Endometrial microvascular endothelial cells (primary cell): ENCODE results near the gene TBX2. TPM values are rescaled to one million over a fixed set of nuclear protein-coding genes. Genes with fewer than 3 reads are reported as not detected.

ENCODE experiments used
- in situ Hi-C: cut with HindIII; loops from 2 replicates; pipeline ENCODE4 v1.10.0; 2017; ENCODE audit warnings: low sequenced_read_pairs, low pct_unique_long_range_greater_than_20kb; ENCODE audit errors: inconsistent ontology term
- total RNA-seq: library from RNA; depleted of rRNA; stranded (reverse); fragments of >200 nt; gene quantifications from one replicate; pipeline ENCODE4 v1.2.3, GENCODE V29; 2015; ENCODE audit errors: inconsistent ontology term

The TBX2 gene
- total RNA-seq, 1 donor from 2014 or later: 0.19 TPM

- in situ Hi-C loops: no loop called here
Observed at GRCh38 chr17:61396586-61397085, 3.0 kb upstream of the TBX2 start.

- in situ Hi-C loops: no loop called here
Observed at GRCh38 chr17:61397086-61397842, 2.4 kb upstream of the TBX2 start.

GRCh38 chr17:61398721-61399130, 917 bp upstream of the TBX2 start:
- in situ Hi-C loops: no loop called here

GRCh38 chr17:61400066-61400716, 548 bp downstream of the TBX2 start:
- in situ Hi-C loops: no loop called here

- in situ Hi-C loops: no loop called here
Observed at GRCh38 chr17:61400717-61401388, 1.2 kb downstream of the TBX2 start.

GRCh38 chr17:61401389-61402072, 1.9 kb downstream of the TBX2 start:
- in situ Hi-C loops: no loop called here

- in situ Hi-C loops: no loop called here
Observed at GRCh38 chr17:61402073-61402541, 2.5 kb downstream of the TBX2 start.

GRCh38 chr17:61402978-61403800, 3.5 kb downstream of the TBX2 start:
- in situ Hi-C loops: no loop called here

GRCh38 chr17:61403801-61404662, 4.4 kb downstream of the TBX2 start:
- in situ Hi-C loops: no loop called here

- in situ Hi-C loops: no loop called here
Observed at GRCh38 chr17:61404663-61404912, 4.9 kb downstream of the TBX2 start.

- in situ Hi-C loops: no loop called here
Observed at GRCh38 chr17:61404913-61405685, 5.5 kb downstream of the TBX2 start.

- in situ Hi-C loops: no loop called here
Observed at GRCh38 chr17:61405686-61406536, 6.3 kb downstream of the TBX2 start.

- in situ Hi-C loops: no loop called here
Observed at GRCh38 chr17:61406537-61406845, 6.8 kb downstream of the TBX2 start.

- in situ Hi-C loops: no loop called here
Observed at GRCh38 chr17:61406971-61407911, 7.6 kb downstream of the TBX2 start.
